NCI-H187 (cell line): ENCODE results near the gene WDFY1.
A peak's percentile ranks its signal among the peaks of the same experiment; 100 is the strongest.

Source experiments
- DNase-seq, 2 experiments: peaks; one replicate each; lab custom pipeline; 2025; lab: John Stamatoyannopoulos, UW

The WDFY1 gene

GRCh38 chr2:223944703-223945531, at the start of gene WDFY1:
TSS of gene WDFY1 (minus strand) at chr2:223945335. CDS start at chr2:223945284, 51 bp downstream.
- peak; percentile 5 to 38 for DNase-seq

- DNase-seq: no peak
These were observed 49.5 kb upstream of the WDFY1 start for GRCh38 chr2:223994562-223995162.

GRCh38 chr2:223993634-223994232, 48.6 kb upstream of the WDFY1 start:
- DNase-seq: peak in 1 of 2 experiments; percentile 14

- DNase-seq: no peak
These were observed 46.5 kb upstream of the WDFY1 start for GRCh38 chr2:223991611-223992010.

GRCh38 chr2:223989856-223990232, 44.7 kb upstream of the WDFY1 start:
- DNase-seq: no peak

GRCh38 chr2:223989206-223989855, 44.2 kb upstream of the WDFY1 start:
- no peak for DNase-seq

- DNase-seq: no peak
These were observed 36.1 kb upstream of the WDFY1 start for GRCh38 chr2:223981241-223981640.

GRCh38 chr2:223980803-223981202, 35.7 kb upstream of the WDFY1 start:
- no peak for DNase-seq

- no peak for DNase-seq
These were observed 35.2 kb upstream of the WDFY1 start for GRCh38 chr2:223980397-223980735.

- DNase-seq: no peak
These were observed 34.7 kb upstream of the WDFY1 start for GRCh38 chr2:223979730-223980396.

GRCh38 chr2:223978451-223978850, 33.3 kb upstream of the WDFY1 start:
- no peak for DNase-seq

GRCh38 chr2:223976635-223977226, 31.6 kb upstream of the WDFY1 start:
- DNase-seq: no peak

GRCh38 chr2:223973606-223974005, 28.5 kb upstream of the WDFY1 start:
- DNase-seq: no peak

GRCh38 chr2:223972656-223973102, 27.5 kb upstream of the WDFY1 start:
- DNase-seq: no peak

GRCh38 chr2:223971731-223972130, 26.6 kb upstream of the WDFY1 start:
- no peak for DNase-seq

- DNase-seq: peak in 1 of 2 experiments; percentile 3
These were observed 25.4 kb upstream of the WDFY1 start for GRCh38 chr2:223970343-223971128.

GRCh38 chr2:223969856-223970255, 24.7 kb upstream of the WDFY1 start:
- no peak for DNase-seq

- DNase-seq: no peak
These were observed 24.2 kb upstream of the WDFY1 start for GRCh38 chr2:223969315-223969714.

- no peak for DNase-seq
These were observed 22.8 kb upstream of the WDFY1 start for GRCh38 chr2:223967981-223968380.

- no peak for DNase-seq
These were observed 14.6 kb upstream of the WDFY1 start for GRCh38 chr2:223959688-223960087.
